Hepatocyte (in vitro differentiated cells): ENCODE results near the gene PAX7. TPM values are rescaled to one million over a fixed set of nuclear protein-coding genes. Genes with fewer than 3 reads are reported as not detected.

Experiments
- DNase-seq: peaks from one replicate; pipeline ENCODE4 v3.0.0-alpha.2; 2016; ENCODE audit warnings: low spot score
- H2AFZ ChIP-seq: fragments of 200-600 bp; sonication (generic); 2 replicates; pipeline ENCODE4 v1.6.0; 2016; ENCODE audit warnings: antibody characterized with exemption, mild to moderate bottlenecking
- H3K27ac ChIP-seq: fragments of 200-600 bp; sonication (generic); 2 replicates; pipeline ENCODE4 v1.5.1; 2016; ENCODE audit warnings: mild to moderate bottlenecking
- H3K27me3 ChIP-seq: fragments of 200-600 bp; sonication (generic); 2 replicates; pipeline ENCODE4 v1.6.1; 2016
- H3K36me3 ChIP-seq: fragments of 200-600 bp; sonication (generic); replicated peaks from 2 replicates; pipeline ENCODE4 v1.5.1; 2016; ENCODE audit warnings: low read depth; ENCODE audit not compliant: insufficient read depth
- H3K4me1 ChIP-seq: fragments of 200-600 bp; sonication (generic); 2 replicates; pipeline ENCODE4 v1.5.1; 2016; ENCODE audit warnings: mild to moderate bottlenecking, moderate library complexity; ENCODE audit not compliant: insufficient read depth
- H3K4me2 ChIP-seq: fragments of 200-600 bp; sonication (generic); 2 replicates; pipeline ENCODE4 v1.6.0; 2016
- H3K4me3 ChIP-seq: fragments of 200-600 bp; sonication (generic); 2 replicates; pipeline ENCODE4 v1.5.1; 2016; ENCODE audit warnings: mild to moderate bottlenecking
- H3K79me2 ChIP-seq: fragments of 200-600 bp; sonication (generic); 2 replicates; pipeline ENCODE4 v1.6.0; 2017; ENCODE audit warnings: mild to moderate bottlenecking
- H3K9me2 ChIP-seq: fragments of 200-600 bp; sonication (generic); replicated peaks from 2 replicates; pipeline ENCODE4 v1.6.0; 2017; ENCODE audit warnings: mild to moderate bottlenecking; ENCODE audit not compliant: insufficient read depth
- H3K9me3 ChIP-seq: fragments of 200-600 bp; sonication (generic); 2 replicates; pipeline ENCODE4 v1.5.1; 2016; ENCODE audit warnings: low read depth, mild to moderate bottlenecking
- H4K20me1 ChIP-seq: fragments of 200-600 bp; sonication (generic); 2 replicates; pipeline ENCODE4 v1.6.0; 2016; ENCODE audit warnings: mild to moderate bottlenecking; ENCODE audit not compliant: insufficient read depth, poor library complexity, severe bottlenecking
- CTCF ChIP-seq: fragments of 200-600 bp; sonication (generic); IDR thresholded peaks from 2 replicates; pipeline ENCODE4 v1.5.1; 2016; ENCODE audit warnings: antibody characterized with exemption, mild to moderate bottlenecking; ENCODE audit not compliant: poor library complexity
- EZH2 ChIP-seq: fragments of 200-600 bp; sonication (generic); IDR thresholded peaks from 2 replicates; pipeline ENCODE4 v1.6.1; 2016; ENCODE audit warnings: antibody characterized with exemption, mild to moderate bottlenecking, borderline replicate concordance
- EZH2phosphoT487 ChIP-seq: fragments of 200-600 bp; sonication (generic); IDR thresholded peaks from one replicate; pipeline ENCODE4 v1.6.1; 2018; ENCODE audit warnings: antibody characterized with exemption, mild to moderate bottlenecking, low read depth, moderate library complexity; ENCODE audit not compliant: unreplicated experiment, severe bottlenecking
- WGBS: methylation state at CpG from one replicate; pipeline ENCODE4 v1.1.6; 2016; ENCODE audit warnings: low lambda C conversion rate; ENCODE audit errors: missing lambda C conversion rate; 5-methylcytosine and 5-hydroxymethylcytosine counted together
- polyA plus RNA-seq: library from polyadenylated mRNA; unstranded; fragments of >200 nt; fragmentation: Nextera tagmentation; extraction: Ambion mirVana; gene quantifications from 2 replicates; pipeline ENCODE4 v1.2.1, GENCODE V29; 2016
- total RNA-seq: library from RNA; depleted of rRNA; stranded (reverse); fragments of >200 nt; gene quantifications from 2 replicates; pipeline ENCODE4 v1.2.3, GENCODE V29; 2014

The PAX7 gene
- total and polyA plus RNA-seq, 2 experiments from 2014 or later: not detected

GRCh38 chr1:18635891-18636595 is 5.4 kb downstream of the PAX7 start:
- Histone ChIP-seq H3K27ac (no peak overlapping the region), H3K79me2 (no peaks in the 10 kb centered on the region), H4K20me1 (no peaks in the 10 kb centered on the region), H3K4me3 (no peak overlapping the region), H3K36me3 (no peaks in the 10 kb centered on the region), H2AFZ (no peak overlapping the region), H3K27me3 (peaks cover 99% of the 10 kb centered on the region), H3K4me2 (no peak overlapping the region), H3K9me3 (no peaks in the 10 kb centered on the region), H3K4me1 (no peaks in the 10 kb centered on the region), H3K9me2 (no peaks in the 10 kb centered on the region)
- no peak for DNase-seq
- 3% methylated on average over 39 of the region's 40 CpGs for WGBS
- TF ChIP-seq EZH2 (peak; percentile 93), EZH2phosphoT487 (peak; percentile 62), CTCF (peak; percentile 4)

- no peaks in the 10 kb centered on the region for H3K9me3 ChIP-seq
- no peak overlapping the region for H2AFZ ChIP-seq
- H3K27me3 ChIP-seq: peaks cover 99% of the 10 kb centered on the region
- H4K20me1 ChIP-seq: no peaks in the 10 kb centered on the region
- no peaks in the 10 kb centered on the region for H3K36me3 ChIP-seq
- DNase-seq: no peak
- H3K4me3 ChIP-seq: no peak overlapping the region
- no peaks in the 10 kb centered on the region for H3K79me2 ChIP-seq
- H3K9me2 ChIP-seq: no peaks in the 10 kb centered on the region
- peak; percentile 14 for TF ChIP-seq EZH2
- TF ChIP-seq EZH2phosphoT487: no peak
- TF ChIP-seq CTCF: no peak
- H3K27ac ChIP-seq: no peak overlapping the region
- no peak overlapping the region for H3K4me2 ChIP-seq
- WGBS: 2% methylated on average over 47 of the region's 52 CpGs
- H3K4me1 ChIP-seq: no peaks in the 10 kb centered on the region
These were observed 6.2 kb downstream of the PAX7 start for GRCh38 chr1:18636596-18637508.

- no peak overlapping the region for H3K27ac ChIP-seq
- no peak overlapping the region for H3K4me3 ChIP-seq
- H4K20me1 ChIP-seq: no peaks in the 10 kb centered on the region
- H3K9me2 ChIP-seq: no peaks in the 10 kb centered on the region
- no peaks in the 10 kb centered on the region for H3K36me3 ChIP-seq
- no peak overlapping the region for H2AFZ ChIP-seq
- DNase-seq: no peak
- H3K4me1 ChIP-seq: no peaks in the 10 kb centered on the region
- peak; percentile 29 for TF ChIP-seq EZH2
- peak; percentile 21 for TF ChIP-seq EZH2phosphoT487
- no peak for TF ChIP-seq CTCF
- H3K27me3 ChIP-seq: peaks cover 100% of the 10 kb centered on the region
- H3K79me2 ChIP-seq: no peaks in the 10 kb centered on the region
- 2% methylated on average over 24 of the region's 24 CpGs for WGBS
- H3K4me2 ChIP-seq: no peak overlapping the region
- H3K9me3 ChIP-seq: no peaks in the 10 kb centered on the region
These were observed 6.9 kb downstream of the PAX7 start for GRCh38 chr1:18637511-18637960.
